Gastroesophageal sphincter (tissue), 3 donors: ENCODE data around the gene LMNTD2.

Experiments
- EP300 ChIP-seq: sonication (generic); formaldehyde crosslinking; IDR thresholded peaks from one replicate; pipeline ENCODE4 v1.6.1; 2017; ENCODE audit warnings: antibody characterized with exemption, mild to moderate bottlenecking
- POLR2A ChIP-seq, 2 donors: fragments of 450-650 bp; IDR thresholded peaks; one replicate each; pipeline ENCODE4 v1.6.1; 2017; ENCODE audit warnings: antibody characterized with exemption in 2 of 2, mild to moderate bottlenecking in 2 of 2, moderate library complexity in 1 of 2
- POLR2AphosphoS5 ChIP-seq: sonication (generic); formaldehyde crosslinking; IDR thresholded peaks from one replicate; pipeline ENCODE4 v1.6.1; 2017; ENCODE audit warnings: antibody characterized with exemption
- TF ChIP-seq, protein P1 (sequence below), 4 experiments: fragments of 200-600 bp in 2 of 4; fragments of 450-650 bp in 2 of 4; sonication (generic) in 1 of 4; IDR thresholded peaks; one replicate each; pipeline ENCODE4 v1.5.1; 2017 to 2019; ENCODE audit warnings: antibody characterized with exemption in 4 of 4, mild to moderate bottlenecking in 2 of 4, moderate library complexity in 2 of 4

DNA sequence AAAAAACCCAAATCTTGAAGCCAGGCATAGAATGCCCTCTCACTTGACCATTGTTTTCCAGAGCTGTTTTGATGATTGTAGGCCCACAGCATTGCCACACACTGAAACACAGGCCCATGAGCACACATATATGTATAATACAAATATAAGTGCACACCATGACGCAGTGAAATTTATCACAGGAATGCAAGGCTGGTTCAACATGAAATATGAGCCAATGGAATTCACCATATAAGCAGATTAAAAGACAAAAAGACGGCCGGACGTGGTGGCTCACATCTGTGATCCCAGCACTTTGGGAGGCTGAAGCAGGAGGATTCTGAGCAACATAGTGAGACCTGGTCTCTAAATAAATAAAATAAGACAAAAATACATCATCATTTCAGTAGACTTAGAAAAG, 44.1 kb downstream of the LMNTD2 start:
- TF ChIP-seq, protein P1, sequence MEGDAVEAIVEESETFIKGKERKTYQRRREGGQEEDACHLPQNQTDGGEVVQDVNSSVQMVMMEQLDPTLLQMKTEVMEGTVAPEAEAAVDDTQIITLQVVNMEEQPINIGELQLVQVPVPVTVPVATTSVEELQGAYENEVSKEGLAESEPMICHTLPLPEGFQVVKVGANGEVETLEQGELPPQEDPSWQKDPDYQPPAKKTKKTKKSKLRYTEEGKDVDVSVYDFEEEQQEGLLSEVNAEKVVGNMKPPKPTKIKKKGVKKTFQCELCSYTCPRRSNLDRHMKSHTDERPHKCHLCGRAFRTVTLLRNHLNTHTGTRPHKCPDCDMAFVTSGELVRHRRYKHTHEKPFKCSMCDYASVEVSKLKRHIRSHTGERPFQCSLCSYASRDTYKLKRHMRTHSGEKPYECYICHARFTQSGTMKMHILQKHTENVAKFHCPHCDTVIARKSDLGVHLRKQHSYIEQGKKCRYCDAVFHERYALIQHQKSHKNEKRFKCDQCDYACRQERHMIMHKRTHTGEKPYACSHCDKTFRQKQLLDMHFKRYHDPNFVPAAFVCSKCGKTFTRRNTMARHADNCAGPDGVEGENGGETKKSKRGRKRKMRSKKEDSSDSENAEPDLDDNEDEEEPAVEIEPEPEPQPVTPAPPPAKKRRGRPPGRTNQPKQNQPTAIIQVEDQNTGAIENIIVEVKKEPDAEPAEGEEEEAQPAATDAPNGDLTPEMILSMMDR (IDR thresholded peaks at IDR 0.05): no peak
- no peak for TF ChIP-seq POLR2A (IDR thresholded peaks at IDR 0.05)
- no peak for TF ChIP-seq POLR2AphosphoS5
- TF ChIP-seq EP300: no peak
